DOHH2 (cell line): ENCODE results near the gene TAF12.
"Not testable (repeated sequence)": the region's sequence is repeated elsewhere in the genome, so short reads cannot be mapped to it uniquely, and the experiment has no call there.

Experiments
- H3F3A ChIP-seq: fragments of 200-600 bp; sonication (generic), shearing (Covaris generic); 2 replicates; pipeline ENCODE4 v1.6.0; 2016; ENCODE audit warnings: antibody characterized with exemption, mild to moderate bottlenecking; ENCODE audit not compliant: control insufficient read depth, insufficient read depth
- H3K27ac ChIP-seq: fragments of 200-600 bp; sonication (generic); 2 replicates; pipeline ENCODE4 v1.5.1; 2014; ENCODE audit warnings: low read depth, mild to moderate bottlenecking, low read length, moderate library complexity
- H3K27me3 ChIP-seq: fragments of 200-600 bp; sonication (generic); 2 replicates; pipeline ENCODE4 v1.6.1; 2014; ENCODE audit warnings: mild to moderate bottlenecking, low read length, mixed read lengths; ENCODE audit not compliant: control insufficient read depth
- H3K36me3 ChIP-seq: fragments of 200-600 bp; sonication (generic); 2 replicates; pipeline ENCODE4 v1.6.1; 2014; ENCODE audit warnings: mild to moderate bottlenecking, low read length, moderate library complexity, mixed read lengths; ENCODE audit not compliant: control insufficient read depth
- H3K4me1 ChIP-seq: fragments of 200-600 bp; sonication (generic); 2 replicates; pipeline ENCODE4 v1.6.1; 2014; ENCODE audit warnings: mild to moderate bottlenecking, low read length, mixed read lengths; ENCODE audit not compliant: control insufficient read depth
- H3K4me2 ChIP-seq: fragments of 200-600 bp; sonication (generic); 2 replicates; pipeline ENCODE4 v1.6.0; 2014; ENCODE audit warnings: mild to moderate bottlenecking, low read length, moderate library complexity
- H3K4me3 ChIP-seq: fragments of 200-600 bp; sonication (generic); 2 replicates; pipeline ENCODE4 v1.5.1; 2014; ENCODE audit warnings: mild to moderate bottlenecking, low read length, mixed read lengths
- H3K79me2 ChIP-seq: fragments of 200-600 bp; sonication (generic); 2 replicates; pipeline ENCODE4 v1.6.1; 2014; ENCODE audit warnings: mild to moderate bottlenecking, low read length, mixed read lengths; ENCODE audit not compliant: control insufficient read depth
- H3K9me2 ChIP-seq: fragments of 200-600 bp; sonication (generic); replicated peaks from 2 replicates; pipeline ENCODE4 v1.6.1; 2014; ENCODE audit warnings: mild to moderate bottlenecking, low read length, mixed read lengths; ENCODE audit not compliant: control insufficient read depth
- H3K9me3 ChIP-seq: fragments of 200-600 bp; sonication (generic); 2 replicates; pipeline ENCODE4 v1.6.1; 2014; ENCODE audit warnings: antibody characterized with exemption, low read length, mixed read lengths; ENCODE audit not compliant: control insufficient read depth, insufficient read depth
- H4K20me1 ChIP-seq: fragments of 200-600 bp; sonication (generic); 2 replicates; pipeline ENCODE4 v1.6.0; 2014; ENCODE audit warnings: low read depth, mild to moderate bottlenecking, antibody characterized with exemption, low read length, moderate library complexity; ENCODE audit not compliant: control insufficient read depth, insufficient read depth
- EZH2phosphoT487 ChIP-seq: fragments of 200-600 bp; sonication (generic); IDR thresholded peaks from 2 replicates; pipeline ENCODE4 v1.6.1; 2017; ENCODE audit warnings: borderline replicate concordance, mild to moderate bottlenecking, antibody characterized with exemption, low read length, moderate library complexity, mixed read lengths
- TF ChIP-seq, protein P1 (sequence below): fragments of 200-600 bp; sonication (generic); IDR thresholded peaks from one replicate; pipeline ENCODE4 v1.5.1; 2014; ENCODE audit warnings: antibody characterized with exemption, mild to moderate bottlenecking, low read depth, low read length; ENCODE audit not compliant: poor library complexity, severe bottlenecking

The TAF12 gene, protein sequence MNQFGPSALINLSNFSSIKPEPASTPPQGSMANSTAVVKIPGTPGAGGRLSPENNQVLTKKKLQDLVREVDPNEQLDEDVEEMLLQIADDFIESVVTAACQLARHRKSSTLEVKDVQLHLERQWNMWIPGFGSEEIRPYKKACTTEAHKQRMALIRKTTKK

DNA sequence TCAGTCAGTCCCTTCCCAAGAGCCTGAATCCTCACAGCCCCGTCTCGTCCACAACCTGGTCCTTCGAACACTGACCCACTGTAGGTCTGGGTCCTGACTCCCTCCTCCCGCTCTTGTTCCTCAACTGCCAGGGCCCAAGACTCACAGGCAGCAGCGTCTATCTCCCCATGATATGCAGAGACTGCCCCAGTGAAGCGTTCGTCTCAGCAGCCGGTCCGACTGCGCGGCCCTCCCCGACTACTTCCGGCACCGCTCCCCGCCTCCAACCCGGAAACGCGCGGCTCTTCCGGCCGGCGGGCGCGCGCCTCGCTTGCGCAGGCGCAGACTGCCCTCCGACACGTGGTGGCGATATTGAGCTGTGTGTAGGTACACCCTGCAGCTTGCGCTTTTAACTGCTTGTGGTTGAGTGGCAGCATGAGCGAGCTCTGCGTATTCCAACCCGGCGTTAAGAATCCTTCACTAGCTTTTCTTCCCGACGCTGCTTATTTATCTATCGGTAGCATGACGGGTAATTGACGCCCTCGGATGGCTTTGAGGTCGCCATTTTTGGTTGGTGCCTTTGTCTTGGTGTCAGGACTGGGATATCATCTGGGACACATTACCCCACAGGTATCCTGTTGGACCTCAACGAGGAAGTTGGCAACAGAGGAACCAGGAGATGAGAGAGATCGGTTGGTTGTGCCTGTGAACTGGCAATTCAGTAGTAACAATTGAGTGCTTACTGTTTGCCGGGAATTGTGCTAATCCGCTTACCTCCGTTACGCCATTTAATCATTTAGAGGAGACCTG, at the start of gene TAF12:
TSS of gene TAF12 (minus strand) at position 221 of the 789 bp plus-strand sequence. CDS start 20,986 bp downstream, outside the sequence.
- Histone ChIP-seq H3K4me2 (peak within 1 kb of the TSS; percentile 97), H3K9me3 (no peaks in the 10 kb centered on the region), H3K79me2 (peaks cover 47% of the 10 kb centered on the region), H3F3A (peaks cover 15% of the 10 kb centered on the region), H3K4me3 (peak within 1 kb of the TSS; percentile 89), H3K27ac (peak within 1 kb of the TSS; percentile 97), H3K36me3 (peaks cover 12% of the 10 kb centered on the region), H4K20me1 (no peaks in the 10 kb centered on the region), H3K4me1 (peaks cover 53% of the 10 kb centered on the region), H3K27me3 (no peaks in the 10 kb centered on the region), H3K9me2 (no peaks in the 10 kb centered on the region)
- TF ChIP-seq, protein P1, sequence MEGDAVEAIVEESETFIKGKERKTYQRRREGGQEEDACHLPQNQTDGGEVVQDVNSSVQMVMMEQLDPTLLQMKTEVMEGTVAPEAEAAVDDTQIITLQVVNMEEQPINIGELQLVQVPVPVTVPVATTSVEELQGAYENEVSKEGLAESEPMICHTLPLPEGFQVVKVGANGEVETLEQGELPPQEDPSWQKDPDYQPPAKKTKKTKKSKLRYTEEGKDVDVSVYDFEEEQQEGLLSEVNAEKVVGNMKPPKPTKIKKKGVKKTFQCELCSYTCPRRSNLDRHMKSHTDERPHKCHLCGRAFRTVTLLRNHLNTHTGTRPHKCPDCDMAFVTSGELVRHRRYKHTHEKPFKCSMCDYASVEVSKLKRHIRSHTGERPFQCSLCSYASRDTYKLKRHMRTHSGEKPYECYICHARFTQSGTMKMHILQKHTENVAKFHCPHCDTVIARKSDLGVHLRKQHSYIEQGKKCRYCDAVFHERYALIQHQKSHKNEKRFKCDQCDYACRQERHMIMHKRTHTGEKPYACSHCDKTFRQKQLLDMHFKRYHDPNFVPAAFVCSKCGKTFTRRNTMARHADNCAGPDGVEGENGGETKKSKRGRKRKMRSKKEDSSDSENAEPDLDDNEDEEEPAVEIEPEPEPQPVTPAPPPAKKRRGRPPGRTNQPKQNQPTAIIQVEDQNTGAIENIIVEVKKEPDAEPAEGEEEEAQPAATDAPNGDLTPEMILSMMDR = peak; percentile 56
- TF ChIP-seq EZH2phosphoT487 = no peak

DNA sequence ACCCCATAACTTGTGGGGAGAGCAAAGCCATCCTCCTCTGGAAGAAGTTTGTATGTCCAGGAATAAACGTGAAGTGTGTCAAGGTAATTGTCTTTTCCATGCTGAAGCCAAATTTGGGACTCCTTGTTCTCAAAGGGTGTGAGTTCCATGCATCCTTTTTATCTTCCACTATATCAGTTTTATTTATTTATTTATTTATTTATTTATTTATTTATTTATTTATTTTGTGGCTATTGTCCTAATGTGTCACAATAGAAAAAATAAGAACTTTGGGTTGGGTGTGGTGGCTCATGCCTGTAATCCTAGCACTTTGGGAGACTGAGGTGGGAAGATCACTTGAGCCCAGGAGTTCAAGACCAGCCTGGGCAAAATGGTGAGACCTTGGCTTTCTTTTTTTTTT, 48.8 kb upstream of the TAF12 start:
- H3K27ac ChIP-seq, H3K4me1 ChIP-seq: not testable (repeated sequence)
- H3K36me3 ChIP-seq = peaks cover 36% of the 10 kb centered on the region

DNA sequence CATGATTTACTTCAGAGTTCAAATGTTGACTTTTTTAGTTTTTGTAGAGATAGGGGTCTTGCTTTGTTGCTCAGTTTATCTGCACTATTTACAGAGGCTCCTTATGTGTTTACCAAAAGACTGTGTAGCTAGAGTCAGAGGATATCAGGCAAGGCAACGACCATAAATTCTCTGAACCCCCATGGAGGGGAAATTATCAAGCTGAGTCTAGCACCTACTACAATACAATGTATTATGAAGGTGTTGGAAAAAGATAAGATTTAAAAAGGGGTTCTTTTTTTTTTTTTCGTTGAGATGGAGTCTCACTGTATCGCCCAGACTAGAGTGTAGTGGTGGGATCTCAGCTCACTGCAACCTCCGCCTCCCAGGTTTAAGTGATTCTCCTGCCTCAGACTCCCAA, 42.1 kb upstream of the TAF12 start:
- TF ChIP-seq, protein P1 = no peak
- no peak for TF ChIP-seq EZH2phosphoT487
- Histone ChIP-seq H3K4me3 (no peak overlapping the region), H3K9me2 (no peaks in the 10 kb centered on the region), H3K4me1 (no peaks in the 10 kb centered on the region), H3K27me3 (no peaks in the 10 kb centered on the region), H4K20me1 (no peaks in the 10 kb centered on the region), H3K4me2 (no peak overlapping the region), H3K79me2 (peaks cover 8% of the 10 kb centered on the region), H3F3A (no peaks in the 10 kb centered on the region), H3K27ac (no peak overlapping the region), H3K9me3 (no peaks in the 10 kb centered on the region), H3K36me3 (peaks cover 29% of the 10 kb centered on the region)

More for the DNA sequence above, 48.8 kb upstream of the TAF12 start:
- not testable (repeated sequence) for H3K9me3 ChIP-seq, H3K4me3 ChIP-seq, H3K79me2 ChIP-seq, H3K4me2 ChIP-seq, H3K27me3 ChIP-seq, H3K9me2 ChIP-seq, H4K20me1 ChIP-seq, H3F3A ChIP-seq

DNA sequence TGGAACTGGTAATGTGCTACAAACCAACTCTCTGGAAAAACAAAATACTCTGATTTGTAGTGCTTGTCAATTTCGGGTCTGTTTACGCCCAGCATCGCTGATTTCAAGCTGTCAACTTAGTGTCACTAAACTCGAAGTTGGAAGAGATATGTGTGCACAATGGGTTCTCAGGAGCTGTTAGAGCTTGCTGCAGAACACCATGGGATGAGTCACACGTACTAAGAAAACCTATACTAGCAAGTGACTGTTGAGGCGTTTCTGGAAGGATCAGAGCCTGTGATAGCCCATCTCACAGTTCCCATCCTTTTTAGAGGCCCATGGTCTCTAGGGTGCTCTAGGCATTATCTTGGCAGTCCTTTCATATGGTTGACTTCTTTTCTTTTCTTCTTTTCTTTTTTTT, 40.0 kb upstream of the TAF12 start:
- H3K4me3 ChIP-seq = no peak overlapping the region
- TF ChIP-seq, protein P1 = no peak
- TF ChIP-seq EZH2phosphoT487 = no peak
- no peaks in the 10 kb centered on the region for H3K4me1 ChIP-seq
- H3K9me2 ChIP-seq = no peaks in the 10 kb centered on the region
- H3K4me2 ChIP-seq = no peak overlapping the region
- H3K79me2 ChIP-seq = peaks cover 22% of the 10 kb centered on the region
- no peak overlapping the region for H3K27ac ChIP-seq
- peaks cover 25% of the 10 kb centered on the region for H3K36me3 ChIP-seq
- H4K20me1 ChIP-seq = no peaks in the 10 kb centered on the region
- no peaks in the 10 kb centered on the region for H3K9me3 ChIP-seq
- no peaks in the 10 kb centered on the region for H3F3A ChIP-seq
- H3K27me3 ChIP-seq = no peaks in the 10 kb centered on the region
